Measurements from ENCODE around the gene NBAS.

DNA sequence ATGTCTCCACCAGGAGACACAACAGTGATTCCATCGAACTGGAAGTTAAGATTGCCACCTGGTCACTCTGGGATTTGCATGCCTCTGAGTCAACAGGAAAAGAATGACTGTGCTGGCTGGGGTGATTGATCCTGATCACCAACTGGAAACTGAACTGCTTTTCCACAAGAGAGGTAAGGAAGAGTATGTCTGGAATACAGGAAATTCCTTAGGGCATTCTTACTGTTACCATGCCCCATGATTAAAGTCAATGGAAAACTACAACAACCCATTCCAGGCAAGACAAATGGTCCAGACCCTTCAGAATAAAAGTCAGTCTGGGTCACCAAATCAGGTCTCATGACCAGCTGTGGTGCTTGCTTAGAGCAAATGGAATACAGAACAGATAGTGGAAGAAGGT, 18.5 kb upstream of the NBAS start:
- TF ChIP-seq POLR2AphosphoS5 (IDR thresholded peaks at IDR 0.05; ENCODE audit: low read depth, low read length): no peak
- no peak for TF ChIP-seq POLR2A (IDR thresholded peaks at IDR 0.05; ENCODE audit: low read depth, low read length)

Measured in GM12892 (cell line).